ENCODE measurements around the gene DUSP7.

DUSP7 gene

GRCh38 chr3:52067526-52067925, 11.2 kb upstream of the DUSP7 start:
- DNase-seq (no peak), ATAC-seq (no peak)

- ATAC-seq = no peak
- DNase-seq = no peak
These were observed 10.7 kb upstream of the DUSP7 start for GRCh38 chr3:52067046-52067445.

GRCh38 chr3:52065264-52065756, 8.9 kb upstream of the DUSP7 start:
- DNase-seq (no peak), ATAC-seq (no peak)

- DNase-seq = no peak
These were observed 8.2 kb upstream of the DUSP7 start for GRCh38 chr3:52064561-52064960.

GRCh38 chr3:52063026-52063723, 6.8 kb upstream of the DUSP7 start:
- no peak for DNase-seq
- ATAC-seq = no peak

More at GRCh38 chr3:52064561-52064960, 8.2 kb upstream of the DUSP7 start:
- no peak for ATAC-seq

GRCh38 chr3:52062505-52062904, 6.1 kb upstream of the DUSP7 start:
- no peak for DNase-seq
- no peak for ATAC-seq

GRCh38 chr3:52061121-52061910, 4.9 kb upstream of the DUSP7 start:
- DNase-seq = no peak
- no peak for ATAC-seq

GRCh38 chr3:52059781-52060180, 3.4 kb upstream of the DUSP7 start:
- no peak for DNase-seq
- no peak for ATAC-seq

- DNase-seq (no peak), ATAC-seq (no peak)
These were observed 1.6 kb upstream of the DUSP7 start for GRCh38 chr3:52057812-52058495.

GRCh38 chr3:52056968-52057811, 819 bp upstream of the DUSP7 start:
- peak; percentile 86 for ATAC-seq

GRCh38 chr3:52055537-52056351, 627 bp downstream of the DUSP7 start:
- ATAC-seq = peak; percentile 1
- peak; percentile 58 for DNase-seq

More at GRCh38 chr3:52056968-52057811, 819 bp upstream of the DUSP7 start:
- DNase-seq = peak; percentile 99

- peak; percentile 32 for DNase-seq
- no peak for ATAC-seq
These were observed 1.5 kb downstream of the DUSP7 start for GRCh38 chr3:52054661-52055511.

GRCh38 chr3:52053307-52054304, 2.8 kb downstream of the DUSP7 start:
- ATAC-seq (peak; percentile 7), DNase-seq (peak; percentile 50)

GRCh38 chr3:52052831-52053306, 3.5 kb downstream of the DUSP7 start:
- DNase-seq = peak; percentile 57
- no peak for ATAC-seq

GRCh38 chr3:52051444-52051843, 4.9 kb downstream of the DUSP7 start:
- no peak for ATAC-seq

GRCh38 chr3:52050571-52050970, 5.8 kb downstream of the DUSP7 start:
- ATAC-seq (no peak), DNase-seq (no peak)

More at GRCh38 chr3:52051444-52051843, 4.9 kb downstream of the DUSP7 start:
- no peak for DNase-seq

GRCh38 chr3:52049503-52049902, 6.9 kb downstream of the DUSP7 start:
- DNase-seq = no peak
- no peak for ATAC-seq

GRCh38 chr3:52047295-52047960, 8.9 kb downstream of the DUSP7 start:
- no peak for DNase-seq
- no peak for ATAC-seq
